CD14-positive monocyte (primary cell): ENCODE data around the gene ASS1. TPM values are rescaled to one million over a fixed set of nuclear protein-coding genes. Genes with fewer than 3 reads are reported as not detected.

Experiments
- DNase-seq, 3 donors: peaks; one replicate each; pipeline ENCODE4 v3.0.0-alpha.2; 2011 to 2022
- H2AFZ ChIP-seq: 2 replicates; pipeline ENCODE4 v1.6.0; 2012; ENCODE audit warnings: mild to moderate bottlenecking, low read depth, low read length, inconsistent platforms; ENCODE audit not compliant: insufficient read depth, poor library complexity, severe bottlenecking
- H3K27ac ChIP-seq, 2 donors: 1 replicate in 1 of 2; 2 replicates in 1 of 2; pipeline ENCODE4 v1.5.1; 2012 to 2013; ENCODE audit warnings: low read length in 2 of 2, control low read depth in 1 of 2, inconsistent platforms in 1 of 2, low read depth in 1 of 2, mild to moderate bottlenecking in 1 of 2
- H3K27me3 ChIP-seq, 2 donors: one replicate each; pipeline versions ENCODE4 v1.6.0 to v1.6.1; 2011 to 2013; ENCODE audit warnings: low read length in 2 of 2; ENCODE audit not compliant: control insufficient read depth in 2 of 2, insufficient read depth in 2 of 2
- H3K36me3 ChIP-seq, 2 donors: replicated peaks in 1 of 2; 1 replicate in 1 of 2; 2 replicates in 1 of 2; pipeline versions ENCODE4 v1.5.1 to v1.6.1; 2012 to 2013; ENCODE audit warnings: low read length in 2 of 2, control low read depth in 1 of 2, inconsistent platforms in 1 of 2, mild to moderate bottlenecking in 1 of 2; ENCODE audit not compliant: insufficient read depth in 2 of 2, control insufficient read depth in 1 of 2
- H3K4me1 ChIP-seq, 2 donors: 1 replicate in 1 of 2; 2 replicates in 1 of 2; pipeline versions ENCODE4 v1.5.1 to v1.6.1; 2012 to 2013; ENCODE audit warnings: low read length in 2 of 2, control low read depth in 1 of 2, inconsistent platforms in 1 of 2, mild to moderate bottlenecking in 1 of 2, moderate library complexity in 1 of 2; ENCODE audit not compliant: insufficient read depth in 2 of 2, control insufficient read depth in 1 of 2
- H3K4me2 ChIP-seq: replicated peaks from 2 replicates; pipeline ENCODE3; 2012; ENCODE audit warnings: low read length, moderate library complexity, mild to moderate bottlenecking; ENCODE audit not compliant: poor library complexity, severe bottlenecking; ENCODE audit errors: extremely low read depth
- H3K4me3 ChIP-seq, 3 experiments: fragments of 200-600 bp in 1 of 3; sonication (generic) in 1 of 3; replicated peaks in 1 of 3; 1 replicate in 2 of 3; 2 replicates in 1 of 3; pipeline ENCODE4 v1.5.1; 2011 to 2013; ENCODE audit warnings: low read length in 3 of 3, mild to moderate bottlenecking in 3 of 3, control low read depth in 2 of 3, low read depth in 2 of 3, inconsistent platforms in 1 of 3, moderate library complexity in 1 of 3
- H3K79me2 ChIP-seq: 2 replicates; pipeline ENCODE4 v1.6.0; 2012; ENCODE audit warnings: mild to moderate bottlenecking, control low read depth, inconsistent platforms, low read length, moderate library complexity; ENCODE audit not compliant: insufficient read depth
- H3K9ac ChIP-seq: 2 replicates; pipeline ENCODE4 v1.6.0; 2017; ENCODE audit warnings: low read length, mild to moderate bottlenecking; ENCODE audit not compliant: insufficient read depth, poor library complexity, severe bottlenecking
- H3K9me3 ChIP-seq, 2 donors: replicated peaks in 1 of 2; 1 replicate in 1 of 2; 2 replicates in 1 of 2; pipeline versions ENCODE4 v1.5.1 to v1.6.1; 2012 to 2013; ENCODE audit warnings: low read length in 2 of 2, control low read depth in 1 of 2; ENCODE audit not compliant: control insufficient read depth in 1 of 2, insufficient read depth in 1 of 2
- H4K20me1 ChIP-seq: 2 replicates; pipeline ENCODE4 v1.6.0; 2012; ENCODE audit warnings: mild to moderate bottlenecking, low read length, control low read depth, moderate library complexity; ENCODE audit not compliant: insufficient read depth
- H3K27ac Mint-ChIP-seq, 7 donors: one replicate each; pipeline ENCODE4 v1.8.0; 2020; ENCODE audit warnings: mild to moderate bottlenecking in 7 of 7, mixed read lengths in 7 of 7, moderate library complexity in 6 of 7, inconsistent platforms in 2 of 7
- H3K27me3 Mint-ChIP-seq, 3 donors: one replicate each; pipeline ENCODE4 v1.8.0; 2021 to 2022; ENCODE audit warnings: low read depth in 3 of 3, mild to moderate bottlenecking in 3 of 3, mixed read lengths in 3 of 3, moderate library complexity in 3 of 3, inconsistent platforms in 1 of 3
- H3K36me3 Mint-ChIP-seq, 2 donors: one replicate each; pipeline ENCODE4 v1.8.0; 2020; ENCODE audit warnings: mixed read lengths in 2 of 2, inconsistent platforms in 1 of 2, mild to moderate bottlenecking in 1 of 2
- H3K4me1 Mint-ChIP-seq: one replicate; pipeline ENCODE4 v1.8.0; 2020; ENCODE audit warnings: mild to moderate bottlenecking, mixed read lengths
- H3K4me3 Mint-ChIP-seq, 2 donors: one replicate each; pipeline ENCODE4 v1.8.0; 2020; ENCODE audit warnings: mild to moderate bottlenecking in 2 of 2, mixed read lengths in 2 of 2, moderate library complexity in 1 of 2
- H3K9me3 Mint-ChIP-seq, 7 donors: one replicate each; pipeline ENCODE4 v1.8.0; 2020 to 2022; ENCODE audit warnings: mixed read lengths in 7 of 7, mild to moderate bottlenecking in 6 of 7, moderate library complexity in 6 of 7, inconsistent platforms in 2 of 7
- CTCF ChIP-seq: fragments of 200-600 bp; IDR thresholded peaks from one replicate; pipeline ENCODE4 v1.8.0; 2022; ENCODE audit warnings: antibody characterized with exemption, mild to moderate bottlenecking
- WGBS: methylation state at CpG from one replicate; pipeline ENCODE4 v1.1.5; 2013; ENCODE audit warnings: missing lambda C conversion rate; ENCODE audit not compliant: insufficient coverage; 5-methylcytosine and 5-hydroxymethylcytosine counted together
- intact Hi-C, 2 donors: fragments of 100-400 bp; cut with micrococcal nuclease; formaldehyde crosslinking; loops; one replicate each; pipeline versions ENCODE4 v1.15.0 to v1.15.1; 2023
- polyA plus RNA-seq, 3 donors: library from polyadenylated mRNA; depleted of rRNA in 1 of 3; unstranded in 2 of 3; stranded (reverse) in 1 of 3; fragments of 300-500 nt in 2 of 3; fragments of >200 nt in 1 of 3; fragmentation: Illumina TruSeq in 2 of 3; gene quantifications; 1 replicate in 2 of 3; 2 replicates in 1 of 3; pipeline ENCODE4 v1.2.3, GENCODE V29; 2012 to 2021

The ASS1 gene
- polyA plus RNA-seq, 3 donors = not detected

- no peaks in the 10 kb centered on the region for H4K20me1 ChIP-seq
- H3K9me3 ChIP-seq = no peaks in the 10 kb centered on the region
- H3K9me3 Mint-ChIP-seq = peaks cover 0 to 3% (median 0%) of the 10 kb centered on the region in 7 donors
- intact Hi-C loops = no loop called here
- DNase-seq = no peak
- H3K4me2 ChIP-seq = no peak overlapping the region
- WGBS = 79% methylated on average over 23 of the region's 24 CpGs
- no peaks in the 10 kb centered on the region for H3K4me1 Mint-ChIP-seq
- peaks cover 7 to 17% (median 7%) of the 10 kb centered on the region in 3 donors for H3K27me3 Mint-ChIP-seq
- H3K36me3 ChIP-seq = no peaks in the 10 kb centered on the region
- no peak overlapping the region for H3K4me3 Mint-ChIP-seq
- no peak overlapping the region for H2AFZ ChIP-seq
- no peaks in the 10 kb centered on the region for H3K79me2 ChIP-seq
- no peaks in the 10 kb centered on the region for H3K4me1 ChIP-seq
- no peaks in the 10 kb centered on the region for H3K27me3 ChIP-seq
- H3K27ac Mint-ChIP-seq = peak overlapping the region in 1 of 7 donors; percentile 33
- H3K36me3 Mint-ChIP-seq = no peaks in the 10 kb centered on the region
- H3K27ac ChIP-seq = no peak overlapping the region
- no peak overlapping the region for H3K9ac ChIP-seq
- H3K4me3 ChIP-seq = no peak overlapping the region
- no peak for TF ChIP-seq CTCF
These were observed 74.4 kb downstream of the ASS1 start for GRCh38 chr9:130518943-130519799.

GRCh38 chr9:130519927-130520326 lies 75.2 kb downstream of the ASS1 start:
- Histone ChIP-seq H3K4me3 (no peak overlapping the region), H3K4me2 (no peak overlapping the region), H3K79me2 (no peaks in the 10 kb centered on the region), H2AFZ (no peak overlapping the region), H4K20me1 (no peaks in the 10 kb centered on the region), H3K9ac (no peak overlapping the region), H3K27me3 (no peaks in the 10 kb centered on the region), H3K4me1 (no peaks in the 10 kb centered on the region), H3K9me3 (no peaks in the 10 kb centered on the region), H3K27ac (no peak overlapping the region), H3K36me3 (no peaks in the 10 kb centered on the region)
- no peak for TF ChIP-seq CTCF
- intact Hi-C loops = no loop called here
- 100% methylated on average over 4 of the region's 5 CpGs for WGBS
- Mint-ChIP-seq H3K4me3 (no peak overlapping the region), H3K36me3 (no peaks in the 10 kb centered on the region), H3K27me3 (peaks cover 5 to 20% (median 7%) of the 10 kb centered on the region in 3 donors), H3K9me3 (peaks cover 0 to 3% (median 0%) of the 10 kb centered on the region in 7 donors), H3K27ac (no peak overlapping the region), H3K4me1 (no peaks in the 10 kb centered on the region)
- DNase-seq = no peak
